ENCODE data around the gene FMN2.

DNA sequence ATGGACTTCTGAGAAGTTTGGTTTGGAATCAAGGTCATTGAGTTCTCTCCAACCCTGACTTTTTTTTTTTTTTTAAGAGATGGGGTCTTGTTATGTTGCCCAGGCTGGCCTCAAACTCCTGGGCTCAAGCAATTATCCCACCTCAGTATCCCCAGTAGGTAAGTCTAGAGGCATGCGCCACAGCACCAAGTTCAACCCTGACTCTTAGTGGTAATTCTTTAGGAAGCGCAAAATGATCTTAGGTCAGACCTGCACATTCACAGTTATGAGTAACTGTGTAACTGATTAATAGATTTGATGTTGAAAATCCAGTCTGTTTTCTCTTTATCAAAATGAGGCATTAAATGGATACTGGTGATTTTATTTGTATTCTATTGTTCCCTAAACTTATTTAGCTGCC lies 424.4 kb downstream of the FMN2 start:
- TF ChIP-seq POLR2A (IDR thresholded peaks at IDR 0.05; ENCODE audit: low read depth, low read length) = no peak
- no peak for TF ChIP-seq POLR2AphosphoS5 (IDR thresholded peaks at IDR 0.05; ENCODE audit: low read depth, low read length)
- TF ChIP-seq TAF1 (IDR thresholded peaks at IDR 0.05; ENCODE audit: low read depth, low read length) = no peak

Measured in GM12891 (cell line).